Astrocyte (in vitro differentiated cells and primary cell): ENCODE results near the gene MICAL2. TPM values are rescaled to one million over a fixed set of nuclear protein-coding genes. Genes with fewer than 3 reads are reported as not detected.

Experiments
- DNase-seq: peaks from one replicate; pipeline ENCODE4 v3.0.0-alpha.2; 2010; ENCODE audit warnings: low read depth
- FAIRE-seq: peaks from 2 replicates; lab custom pipeline; 2011; peaks lifted over from hg19 to GRCh38; lab: Jason Lieb, UNC
- H2AFZ ChIP-seq: 2 replicates; pipeline ENCODE4 v1.6.0; 2012; ENCODE audit warnings: low read depth, low read length, inconsistent platforms
- H3K27ac ChIP-seq: 2 replicates; pipeline ENCODE4 v1.5.1; 2011; ENCODE audit warnings: low read depth, low read length, inconsistent platforms
- H3K27me3 ChIP-seq: 2 replicates; pipeline ENCODE4 v1.6.0; 2011; ENCODE audit warnings: low read length, inconsistent platforms; ENCODE audit not compliant: insufficient read depth
- H3K36me3 ChIP-seq: 2 replicates; pipeline ENCODE4 v1.5.1; 2011; ENCODE audit warnings: low read length, inconsistent platforms; ENCODE audit not compliant: insufficient read depth
- H3K4me1 ChIP-seq: 2 replicates; pipeline ENCODE4 v1.5.1; 2011; ENCODE audit warnings: low read length, inconsistent platforms; ENCODE audit not compliant: insufficient read depth
- H3K4me2 ChIP-seq: 2 replicates; pipeline ENCODE4 v1.6.0; 2012; ENCODE audit warnings: low read length, inconsistent platforms
- H3K4me3 ChIP-seq: 2 replicates; pipeline ENCODE4 v1.5.1; 2011; ENCODE audit warnings: low read depth, mild to moderate bottlenecking, low read length, inconsistent platforms; ENCODE audit not compliant: insufficient read depth
- H3K79me2 ChIP-seq: 2 replicates; pipeline ENCODE4 v1.6.0; 2012; ENCODE audit warnings: mild to moderate bottlenecking, low read length, inconsistent platforms; ENCODE audit not compliant: insufficient read depth
- H3K9ac ChIP-seq: 2 replicates; pipeline ENCODE4 v1.6.0; 2012; ENCODE audit warnings: mild to moderate bottlenecking, low read length, inconsistent platforms
- H3K9me3 ChIP-seq: 2 replicates; pipeline ENCODE4 v1.5.1; 2012; ENCODE audit warnings: low read depth, mild to moderate bottlenecking, low read length, inconsistent platforms; ENCODE audit not compliant: insufficient read depth
- H4K20me1 ChIP-seq: 2 replicates; pipeline ENCODE4 v1.6.0; 2012; ENCODE audit warnings: low read length, inconsistent platforms; ENCODE audit not compliant: insufficient read depth
- H3K27ac Mint-ChIP-seq: one replicate; pipeline ENCODE4 v1.8.0; 2021; ENCODE audit warnings: mild to moderate bottlenecking, mixed read lengths; ENCODE audit not compliant: unreplicated experiment
- H3K27me3 Mint-ChIP-seq: one replicate; pipeline ENCODE4 v1.8.0; 2021; ENCODE audit warnings: low read depth, mixed read lengths; ENCODE audit not compliant: unreplicated experiment
- H3K36me3 Mint-ChIP-seq: one replicate; pipeline ENCODE4 v1.8.0; 2021; ENCODE audit warnings: low read depth, mixed read lengths; ENCODE audit not compliant: unreplicated experiment
- H3K4me1 Mint-ChIP-seq: one replicate; pipeline ENCODE4 v1.8.0; 2021; ENCODE audit warnings: low read depth, mixed read lengths; ENCODE audit not compliant: unreplicated experiment
- H3K4me3 Mint-ChIP-seq: one replicate; pipeline ENCODE4 v1.8.0; 2021; ENCODE audit warnings: mild to moderate bottlenecking, moderate library complexity, mixed read lengths; ENCODE audit not compliant: unreplicated experiment
- H3K9me3 Mint-ChIP-seq: one replicate; pipeline ENCODE4 v1.8.0; 2021; ENCODE audit warnings: mild to moderate bottlenecking, mixed read lengths; ENCODE audit not compliant: unreplicated experiment
- EZH2 ChIP-seq: IDR thresholded peaks from 2 replicates; pipeline ENCODE4 v1.6.1; 2012; ENCODE audit warnings: mild to moderate bottlenecking, low read length, inconsistent platforms; ENCODE audit not compliant: insufficient read depth
- total RNA-seq: library from RNA; stranded (reverse); gene quantifications from 2 replicates; pipeline ENCODE4 v1.2.1, GENCODE V29; 2021
- TF ChIP-seq, protein P1 (sequence below): IDR thresholded peaks from 2 replicates; pipeline ENCODE4 v1.5.1; 2011; ENCODE audit warnings: low read depth, mild to moderate bottlenecking, inconsistent platforms, low read length, moderate library complexity; ENCODE audit not compliant: insufficient read depth

Gene MICAL2
- total RNA-seq, 1 donor from 2014 or later = 357 TPM

DNA sequence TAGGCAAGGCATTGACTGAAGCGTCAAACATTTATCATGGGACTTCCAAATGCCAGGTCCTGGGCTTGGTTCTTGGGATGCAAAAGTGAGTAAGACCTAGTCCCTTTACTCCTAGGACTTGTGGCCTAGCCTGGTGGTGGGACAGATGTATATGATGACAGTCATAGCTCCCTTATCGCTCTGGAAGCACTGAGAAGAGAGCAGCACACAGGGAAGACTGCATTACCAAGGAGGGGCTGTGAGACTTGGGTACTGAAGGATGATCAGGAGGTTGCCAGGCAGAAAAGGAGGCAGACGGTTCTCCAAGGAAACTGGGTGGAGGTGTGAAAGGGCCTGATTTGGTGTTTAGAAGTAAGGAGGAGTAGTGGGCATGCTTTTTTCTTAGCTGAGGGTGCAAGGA, 32.5 kb downstream of the MICAL2 start:
- Mint-ChIP-seq H3K9me3 (no peaks in the 10 kb centered on the region), H3K4me1 (peaks cover 70% of the 10 kb centered on the region), H3K36me3 (peaks cover 52% of the 10 kb centered on the region), H3K4me3 (peak overlapping the region; percentile 13), H3K27me3 (no peaks in the 10 kb centered on the region), H3K27ac (no peak overlapping the region)
- H3K4me2 ChIP-seq = peak overlapping the region; percentile 2
- H4K20me1 ChIP-seq = peaks cover 60% of the 10 kb centered on the region
- H3K4me1 ChIP-seq = peaks cover 62% of the 10 kb centered on the region
- DNase-seq = no peak
- H3K27me3 ChIP-seq = no peaks in the 10 kb centered on the region
- H2AFZ ChIP-seq = no peak overlapping the region
- peak overlapping the region; percentile 67 for H3K27ac ChIP-seq
- peaks cover 88% of the 10 kb centered on the region for H3K79me2 ChIP-seq
- peaks cover 55% of the 10 kb centered on the region for H3K36me3 ChIP-seq
- H3K9ac ChIP-seq = peak overlapping the region; percentile 48
- H3K4me3 ChIP-seq = no peak overlapping the region
- H3K9me3 ChIP-seq = no peaks in the 10 kb centered on the region
- no peak for TF ChIP-seq EZH2
- TF ChIP-seq, protein P1, sequence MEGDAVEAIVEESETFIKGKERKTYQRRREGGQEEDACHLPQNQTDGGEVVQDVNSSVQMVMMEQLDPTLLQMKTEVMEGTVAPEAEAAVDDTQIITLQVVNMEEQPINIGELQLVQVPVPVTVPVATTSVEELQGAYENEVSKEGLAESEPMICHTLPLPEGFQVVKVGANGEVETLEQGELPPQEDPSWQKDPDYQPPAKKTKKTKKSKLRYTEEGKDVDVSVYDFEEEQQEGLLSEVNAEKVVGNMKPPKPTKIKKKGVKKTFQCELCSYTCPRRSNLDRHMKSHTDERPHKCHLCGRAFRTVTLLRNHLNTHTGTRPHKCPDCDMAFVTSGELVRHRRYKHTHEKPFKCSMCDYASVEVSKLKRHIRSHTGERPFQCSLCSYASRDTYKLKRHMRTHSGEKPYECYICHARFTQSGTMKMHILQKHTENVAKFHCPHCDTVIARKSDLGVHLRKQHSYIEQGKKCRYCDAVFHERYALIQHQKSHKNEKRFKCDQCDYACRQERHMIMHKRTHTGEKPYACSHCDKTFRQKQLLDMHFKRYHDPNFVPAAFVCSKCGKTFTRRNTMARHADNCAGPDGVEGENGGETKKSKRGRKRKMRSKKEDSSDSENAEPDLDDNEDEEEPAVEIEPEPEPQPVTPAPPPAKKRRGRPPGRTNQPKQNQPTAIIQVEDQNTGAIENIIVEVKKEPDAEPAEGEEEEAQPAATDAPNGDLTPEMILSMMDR = no peak
- FAIRE-seq = no peak

DNA sequence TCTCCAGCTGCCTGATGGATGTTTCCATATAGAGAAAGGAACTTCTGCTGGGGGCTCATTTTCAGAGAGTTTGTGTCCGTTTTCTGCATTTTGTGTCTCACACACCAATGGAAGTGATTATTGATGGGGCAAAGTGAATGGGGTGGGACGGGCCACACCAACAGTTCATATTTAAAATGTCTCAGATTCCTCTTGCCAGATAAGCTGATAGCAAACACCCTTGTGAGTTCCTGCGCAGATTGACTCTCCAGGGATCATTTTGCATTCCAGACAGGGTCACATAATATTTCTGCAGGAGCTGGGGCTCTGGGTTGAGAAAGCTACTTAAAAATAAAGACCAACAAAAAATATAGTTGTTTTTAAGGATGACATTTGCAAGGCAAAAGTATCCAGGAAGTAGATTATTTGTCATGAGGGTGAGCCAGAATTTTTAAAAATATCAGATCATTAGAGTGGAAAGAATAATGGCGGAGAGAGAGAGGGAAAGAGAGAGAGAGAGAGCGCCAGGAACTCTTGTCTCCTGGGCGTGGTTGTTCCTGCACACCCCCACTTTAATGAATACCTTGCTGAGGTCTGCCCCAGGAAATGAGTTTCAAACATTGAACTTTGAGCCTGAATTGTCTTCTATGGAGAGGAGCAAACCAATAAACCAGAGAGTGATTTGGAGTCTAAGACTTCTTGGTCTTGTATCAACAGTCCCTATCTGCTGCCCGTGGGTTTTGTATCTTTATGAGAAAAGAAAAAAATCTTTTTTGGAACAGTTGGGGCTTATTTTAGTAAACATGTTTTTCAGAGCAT, 33.3 kb downstream of the MICAL2 start:
- H3K27me3 Mint-ChIP-seq = no peaks in the 10 kb centered on the region
- peaks cover 88% of the 10 kb centered on the region for H3K79me2 ChIP-seq
- TF ChIP-seq, protein P1 = no peak
- no peak for TF ChIP-seq EZH2
- H3K9me3 ChIP-seq = no peaks in the 10 kb centered on the region
- no peaks in the 10 kb centered on the region for H3K9me3 Mint-ChIP-seq
- H3K36me3 ChIP-seq = peaks cover 56% of the 10 kb centered on the region
- FAIRE-seq (no peak), DNase-seq (peak; percentile 74)
- H3K4me2 ChIP-seq = peak overlapping the region; percentile 15
- H3K27me3 ChIP-seq = no peaks in the 10 kb centered on the region
- H3K4me1 ChIP-seq = peaks cover 57% of the 10 kb centered on the region
- H3K4me1 Mint-ChIP-seq = peaks cover 68% of the 10 kb centered on the region
- no peak overlapping the region for H3K4me3 ChIP-seq
- H3K9ac ChIP-seq = peak overlapping the region; percentile 48
- peaks cover 66% of the 10 kb centered on the region for H4K20me1 ChIP-seq
- peaks cover 53% of the 10 kb centered on the region for H3K36me3 Mint-ChIP-seq
- H3K27ac ChIP-seq = peak overlapping the region; percentile 67
- H3K4me3 Mint-ChIP-seq = no peak overlapping the region
- peak overlapping the region; percentile 60 for H3K27ac Mint-ChIP-seq
- no peak overlapping the region for H2AFZ ChIP-seq
